ENCODE results near the gene FRMD6. TPM values are rescaled to one million over a fixed set of nuclear protein-coding genes. Genes with fewer than 3 reads are reported as not detected.

FRMD6 gene
- total RNA-seq, 4 donors from 2014 or later = 88.3 to 165 (median 119) TPM

GRCh38 chr14:51674294-51675002 is 22.7 kb downstream of the FRMD6 start:
- 94% methylated on average over 5 of the region's 5 CpGs for WGBS
- Histone ChIP-seq H3K27ac (no peak overlapping the region), H3K9me3 (no peaks in the 10 kb centered on the region), H3K4me1 (peaks cover 30% of the 10 kb centered on the region), H3K36me3 (no peaks in the 10 kb centered on the region), H3K27me3 (no peaks in the 10 kb centered on the region), H3K4me3 (no peak overlapping the region)
- TF ChIP-seq POLR2A (IDR thresholded peaks at IDR 0.05) = no peak
- no peak for TF ChIP-seq POLR2AphosphoS5 (IDR thresholded peaks at IDR 0.05)
- TF ChIP-seq, protein P1, sequence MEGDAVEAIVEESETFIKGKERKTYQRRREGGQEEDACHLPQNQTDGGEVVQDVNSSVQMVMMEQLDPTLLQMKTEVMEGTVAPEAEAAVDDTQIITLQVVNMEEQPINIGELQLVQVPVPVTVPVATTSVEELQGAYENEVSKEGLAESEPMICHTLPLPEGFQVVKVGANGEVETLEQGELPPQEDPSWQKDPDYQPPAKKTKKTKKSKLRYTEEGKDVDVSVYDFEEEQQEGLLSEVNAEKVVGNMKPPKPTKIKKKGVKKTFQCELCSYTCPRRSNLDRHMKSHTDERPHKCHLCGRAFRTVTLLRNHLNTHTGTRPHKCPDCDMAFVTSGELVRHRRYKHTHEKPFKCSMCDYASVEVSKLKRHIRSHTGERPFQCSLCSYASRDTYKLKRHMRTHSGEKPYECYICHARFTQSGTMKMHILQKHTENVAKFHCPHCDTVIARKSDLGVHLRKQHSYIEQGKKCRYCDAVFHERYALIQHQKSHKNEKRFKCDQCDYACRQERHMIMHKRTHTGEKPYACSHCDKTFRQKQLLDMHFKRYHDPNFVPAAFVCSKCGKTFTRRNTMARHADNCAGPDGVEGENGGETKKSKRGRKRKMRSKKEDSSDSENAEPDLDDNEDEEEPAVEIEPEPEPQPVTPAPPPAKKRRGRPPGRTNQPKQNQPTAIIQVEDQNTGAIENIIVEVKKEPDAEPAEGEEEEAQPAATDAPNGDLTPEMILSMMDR (IDR thresholded peaks at IDR 0.05) = no peak
- no peak for TF ChIP-seq EP300 (IDR thresholded peaks at IDR 0.05)
- DNase-seq (ENCODE audit: low spot score in 2 of 2) = no peak

- Histone ChIP-seq H3K9me3 (no peaks in the 10 kb centered on the region), H3K27ac (peak overlapping the region; percentile 17), H3K27me3 (no peaks in the 10 kb centered on the region), H3K4me1 (peaks cover 35% of the 10 kb centered on the region), H3K4me3 (no peak overlapping the region), H3K36me3 (no peaks in the 10 kb centered on the region)
- DNase-seq (ENCODE audit: low spot score in 2 of 2) = no peak
- TF ChIP-seq, protein P1 (IDR thresholded peaks at IDR 0.05) = no peak
- TF ChIP-seq POLR2A (IDR thresholded peaks at IDR 0.05) = no peak
These were observed 24.8 kb downstream of the FRMD6 start for GRCh38 chr14:51676549-51676948.

- 46% methylated on average over 1 of the region's 1 CpG for WGBS
- TF ChIP-seq POLR2A (IDR thresholded peaks at IDR 0.05) = no peak
- TF ChIP-seq, protein P1 (IDR thresholded peaks at IDR 0.05) = no peak
- TF ChIP-seq POLR2AphosphoS5 (IDR thresholded peaks at IDR 0.05) = no peak
- TF ChIP-seq EP300 (IDR thresholded peaks at IDR 0.05) = no peak
- no peaks in the 10 kb centered on the region for H3K36me3 ChIP-seq
- H3K9me3 ChIP-seq = no peaks in the 10 kb centered on the region
- H3K4me3 ChIP-seq = no peak overlapping the region
- no peak for DNase-seq (ENCODE audit: low spot score in 2 of 2)
- H3K27ac ChIP-seq = no peak overlapping the region
- no peaks in the 10 kb centered on the region for H3K27me3 ChIP-seq
- H3K4me1 ChIP-seq = peaks cover 35% of the 10 kb centered on the region
These were observed 25.6 kb downstream of the FRMD6 start for GRCh38 chr14:51677266-51677665.

- 79% methylated on average over 2 of the region's 2 CpGs for WGBS
- Histone ChIP-seq H3K9me3 (no peaks in the 10 kb centered on the region), H3K4me1 (peaks cover 38% of the 10 kb centered on the region), H3K36me3 (no peaks in the 10 kb centered on the region), H3K27ac (no peak overlapping the region), H3K4me3 (no peak overlapping the region), H3K27me3 (no peaks in the 10 kb centered on the region)
- no peak for TF ChIP-seq EP300 (IDR thresholded peaks at IDR 0.05)
- no peak for TF ChIP-seq POLR2A (IDR thresholded peaks at IDR 0.05)
- TF ChIP-seq, protein P1 (IDR thresholded peaks at IDR 0.05) = no peak
- no peak for TF ChIP-seq POLR2AphosphoS5 (IDR thresholded peaks at IDR 0.05)
- DNase-seq (ENCODE audit: low spot score in 2 of 2) = no peak
These were observed 26.0 kb downstream of the FRMD6 start for GRCh38 chr14:51677738-51678137.

DNA sequence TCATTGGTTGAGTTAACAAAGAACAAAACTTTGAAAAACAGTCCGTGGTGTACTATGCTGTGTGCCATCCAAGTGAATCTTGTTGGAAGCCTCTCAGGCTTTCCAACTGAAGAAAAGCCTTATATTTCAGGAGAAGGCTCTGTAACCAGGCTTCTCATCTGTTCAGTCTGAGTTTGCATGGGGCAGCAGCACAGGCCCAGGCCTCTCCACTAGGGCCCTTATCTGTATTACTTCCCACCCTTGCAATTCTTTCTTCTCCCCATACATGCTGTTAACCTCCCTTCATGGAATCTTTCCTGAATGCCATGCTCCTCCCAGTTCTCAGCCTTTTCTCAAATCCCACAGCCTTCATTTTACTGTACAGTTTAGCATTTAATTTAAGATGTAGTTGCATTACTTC is 28.3 kb downstream of the FRMD6 start:
- WGBS = 75% methylated on average over 1 of the region's 1 CpG
- H3K4me1 ChIP-seq = peaks cover 33% of the 10 kb centered on the region
- no peak overlapping the region for H3K27ac ChIP-seq
- H3K4me3 ChIP-seq = no peak overlapping the region
- H3K27me3 ChIP-seq = no peaks in the 10 kb centered on the region
- DNase-seq (ENCODE audit: low spot score in 2 of 2) = no peak
- no peaks in the 10 kb centered on the region for H3K36me3 ChIP-seq
- no peaks in the 10 kb centered on the region for H3K9me3 ChIP-seq
- TF ChIP-seq POLR2A (IDR thresholded peaks at IDR 0.05) (no peak), EP300 (IDR thresholded peaks at IDR 0.05) (no peak), POLR2AphosphoS5 (IDR thresholded peaks at IDR 0.05) (no peak)
- TF ChIP-seq, protein P1 (IDR thresholded peaks at IDR 0.05) = no peak

Measured in suprapubic skin (tissue), 4 donors.